Right lobe of liver (tissue), 6 donors: Measurements from ENCODE around the gene DRC1. TPM values are rescaled to one million over a fixed set of nuclear protein-coding genes. Genes with fewer than 3 reads are reported as not detected.

Experiments used
- ATAC-seq, 4 donors: fragments of 200-7000 bp; cut with Tn5 transposase; one replicate each; pipeline ENCODE4 v1.9.1; 2020; ENCODE audit warnings: mild to moderate bottlenecking in 4 of 4, moderate library complexity in 4 of 4
- DNase-seq, 3 donors: peaks; one replicate each; pipeline ENCODE4 v3.0.0-alpha.2; 2020
- H3K27ac ChIP-seq, 3 donors: fragments of 200-600 bp; one replicate each; pipeline ENCODE4 v1.8.0; 2022
- H3K27me3 ChIP-seq, 2 donors: fragments of 200-600 bp; one replicate each; pipeline ENCODE4 v1.8.0; 2022
- H3K36me3 ChIP-seq, 4 donors: fragments of 200-600 bp; sonication (generic) in 1 of 4; one replicate each; pipeline versions ENCODE4 v1.5.1 to v1.8.0; 2017 to 2022; ENCODE audit warnings: control low read depth in 1 of 4
- H3K4me1 ChIP-seq, 4 donors: fragments of 200-600 bp; sonication (generic) in 1 of 4; one replicate each; pipeline versions ENCODE4 v1.5.1 to v1.8.0; 2017 to 2022; ENCODE audit warnings: control low read depth in 1 of 4
- H3K4me3 ChIP-seq, 3 donors: fragments of 200-600 bp; one replicate each; pipeline ENCODE4 v1.8.0; 2022
- H3K9me3 ChIP-seq, 4 donors: fragments of 200-600 bp; sonication (generic) in 1 of 4; one replicate each; pipeline versions ENCODE4 v1.5.1 to v1.8.0; 2017 to 2022; ENCODE audit warnings: control low read depth in 1 of 4
- CTCF ChIP-seq, 4 donors: fragments of 200-600 bp in 3 of 4; fragments of 450-650 bp in 1 of 4; IDR thresholded peaks; one replicate each; pipeline versions ENCODE4 v1.5.1 to v1.8.0; 2016 to 2022; ENCODE audit warnings: antibody characterized with exemption in 4 of 4, mild to moderate bottlenecking in 2 of 4
- POLR2A ChIP-seq: fragments of 450-650 bp; IDR thresholded peaks from one replicate; pipeline ENCODE4 v1.6.1; 2017; ENCODE audit warnings: antibody characterized with exemption, mild to moderate bottlenecking
- WGBS: methylation state at CpG from one replicate; pipeline ENCODE4 v1.1.6; 2018; ENCODE audit warnings: low coverage, low lambda C conversion rate; ENCODE audit not compliant: insufficient coverage; ENCODE audit errors: missing lambda C conversion rate; 5-methylcytosine and 5-hydroxymethylcytosine counted together
- intact Hi-C, 2 donors: fragments of 100-400 bp; cut with DNase I; formaldehyde crosslinking; loops; one replicate each; pipeline versions ENCODE4 v1.11.2 to v1.14.1; 2022
- total RNA-seq, 6 experiments: library from RNA; depleted of rRNA in 2 of 6; stranded (reverse); fragments of >200 nt in 2 of 6; fragmentation: NEBNext Ultra II Directional in 3 of 6; extraction: Animal tissue kit (Norgen Biotek cat#: 25700) in 3 of 6; gene quantifications; one replicate each; pipeline versions ENCODE4 v1.1.0 to v1.2.4, GENCODE V29; 2016 to 2023
- donor health status: DM: no; HTN: yes; CAD: no.
- donor health status: DM: no; HTN: no; CAD: no.
- donor health status: DM: no; HTN: no; CAD: no.
- donor health status: DM: no; HTN: yes; CAD: no.
- donor health status: DM: no; HTN: yes; CAD: no.

DRC1 gene
- total RNA-seq, 6 experiments from 2014 or later, result 0.31 TPM; not detected in 4

GRCh38 chr2:26438926-26439325 is 37.2 kb downstream of the DRC1 start:
- Histone ChIP-seq H3K4me3 (no peak overlapping the region), H3K36me3 (no peaks in the 10 kb centered on the region), H3K27ac (no peak overlapping the region), H3K9me3 (no peaks in the 10 kb centered on the region), H3K4me1 (no peaks in the 10 kb centered on the region), H3K27me3 (no peaks in the 10 kb centered on the region)
- TF ChIP-seq POLR2A, result no peak
- TF ChIP-seq CTCF (IDR thresholded peaks at IDR 0.05), result no peak
- ATAC-seq, result no peak
- WGBS, result 64% methylated on average over 5 of the region's 5 CpGs
- peak in 1 of 3 donors; percentile 27 for DNase-seq
- intact Hi-C loops, result no loop called here

DNA sequence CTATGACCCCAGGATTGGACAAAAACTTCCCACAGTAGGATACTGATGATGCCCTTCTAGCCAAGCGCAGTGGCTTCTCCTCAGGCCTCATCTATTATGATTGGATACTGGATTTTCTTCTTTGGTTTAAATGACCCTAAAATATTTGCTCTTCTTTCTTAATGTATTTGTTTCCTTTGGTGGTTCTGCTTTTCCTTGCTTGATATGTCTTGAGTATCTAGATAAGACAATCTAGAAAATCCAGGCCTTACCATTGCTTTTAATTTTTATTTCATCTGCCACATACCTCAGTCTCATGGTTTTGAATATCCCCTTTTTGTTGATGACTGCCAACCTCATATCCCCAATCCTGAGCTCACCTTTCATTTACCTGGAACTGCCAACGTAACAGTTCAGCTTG is 40.6 kb downstream of the DRC1 start:
- WGBS, result 89% methylated on average over 2 of the region's 2 CpGs
- intact Hi-C loops, result no loop called here

GRCh38 chr2:26442707-26443106 is 41.0 kb downstream of the DRC1 start:
- no peak for ATAC-seq
- 65% methylated on average over 3 of the region's 3 CpGs for WGBS
- H3K27me3 ChIP-seq, result no peaks in the 10 kb centered on the region
- no peak overlapping the region for H3K27ac ChIP-seq
- intact Hi-C loops, result no loop called here
- DNase-seq, result no peak
- H3K9me3 ChIP-seq, result no peaks in the 10 kb centered on the region
- H3K4me1 ChIP-seq, result no peaks in the 10 kb centered on the region
- no peak overlapping the region for H3K4me3 ChIP-seq
- no peaks in the 10 kb centered on the region for H3K36me3 ChIP-seq
- TF ChIP-seq POLR2A, result no peak
- TF ChIP-seq CTCF (IDR thresholded peaks at IDR 0.05), result no peak

More for the DNA sequence above, 40.6 kb downstream of the DRC1 start:
- Histone ChIP-seq H3K9me3 (no peaks in the 10 kb centered on the region), H3K4me1 (no peaks in the 10 kb centered on the region), H3K4me3 (no peak overlapping the region), H3K27me3 (no peaks in the 10 kb centered on the region), H3K36me3 (no peaks in the 10 kb centered on the region), H3K27ac (no peak overlapping the region)
- no peak for DNase-seq
- ATAC-seq, result no peak
- TF ChIP-seq CTCF (IDR thresholded peaks at IDR 0.05), result no peak
- TF ChIP-seq POLR2A, result no peak

GRCh38 chr2:26444236-26444635 is 42.5 kb downstream of the DRC1 start:
- Histone ChIP-seq H3K9me3 (no peaks in the 10 kb centered on the region), H3K4me3 (no peak overlapping the region), H3K4me1 (no peaks in the 10 kb centered on the region), H3K27ac (no peak overlapping the region), H3K27me3 (no peaks in the 10 kb centered on the region), H3K36me3 (no peaks in the 10 kb centered on the region)
- DNase-seq (peak in 1 of 3 donors; percentile 26), ATAC-seq (no peak)
- 52% methylated on average over 2 of the region's 7 CpGs for WGBS
- TF ChIP-seq CTCF (IDR thresholded peaks at IDR 0.05) (no peak), POLR2A (no peak)
- intact Hi-C loops, result no loop called here

DNA sequence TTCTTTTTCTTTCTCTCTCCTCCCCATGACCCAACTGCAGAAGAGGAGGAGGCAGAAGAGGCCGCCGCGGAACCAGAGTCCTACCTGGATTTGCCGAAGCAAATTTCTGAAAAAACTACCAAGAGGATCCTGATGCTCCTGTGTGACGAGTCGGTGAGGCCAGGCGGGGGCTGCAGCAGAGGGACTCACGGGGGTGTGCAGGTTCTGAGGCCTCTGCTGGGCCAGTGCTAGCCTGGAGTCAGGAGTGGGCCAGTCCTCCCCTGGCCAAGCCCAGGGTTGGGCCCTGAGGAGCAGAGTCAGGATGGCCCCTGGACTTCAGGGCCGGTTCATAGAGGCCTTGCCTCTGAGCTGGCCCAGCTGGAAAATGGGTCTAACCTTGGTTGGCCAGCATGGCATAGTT is 46.9 kb downstream of the DRC1 start:
- 100% methylated on average over 4 of the region's 9 CpGs for WGBS
- no peak overlapping the region for H3K4me3 ChIP-seq
- DNase-seq (peak in 2 of 3 donors; percentile 36 to 37), ATAC-seq (peak in 1 of 4 donors; percentile 43)
- intact Hi-C loops, result no loop called here
- H3K27ac ChIP-seq, result no peak overlapping the region
- H3K27me3 ChIP-seq, result no peaks in the 10 kb centered on the region
- H3K9me3 ChIP-seq, result no peaks in the 10 kb centered on the region
- H3K4me1 ChIP-seq, result no peaks in the 10 kb centered on the region
- TF ChIP-seq CTCF (IDR thresholded peaks at IDR 0.05) (no peak), POLR2A (no peak)
- H3K36me3 ChIP-seq, result no peaks in the 10 kb centered on the region
